ENCODE results near the gene A2M. TPM values are rescaled to one million over a fixed set of nuclear protein-coding genes. Genes with fewer than 3 reads are reported as not detected.

Gene A2M
- total RNA-seq, 3 donors from 2014 or later, result 2.1 to 3.2 (median 2.3) TPM

GRCh38 chr12:9098463-9099026 lies 17.2 kb downstream of the A2M start:
- no peak for ATAC-seq

GRCh38 chr12:9098115-9098452 lies 17.6 kb downstream of the A2M start:
- Mint-ChIP-seq H3K4me3 (no peak overlapping the region), H3K4me1 (ENCODE audit: low read depth) (peaks cover 2% of the 10 kb centered on the region)
- no peak for ATAC-seq

More at GRCh38 chr12:9098463-9099026, 17.2 kb downstream of the A2M start:
- no peak for DNase-seq
- Mint-ChIP-seq H3K36me3 (ENCODE audit: insufficient read depth) (peaks cover 4% of the 10 kb centered on the region), H3K9me3 (no peaks in the 10 kb centered on the region), H3K4me1 (ENCODE audit: low read depth) (peaks cover 4% of the 10 kb centered on the region), H3K4me3 (no peak overlapping the region), H3K27me3 (ENCODE audit: low read depth) (no peaks in the 10 kb centered on the region)

GRCh38 chr12:9096563-9097176 lies 19.0 kb downstream of the A2M start:
- H3K27me3 Mint-ChIP-seq (ENCODE audit: low read depth), result no peaks in the 10 kb centered on the region
- DNase-seq (no peak), ATAC-seq (no peak)
- peaks cover 1% of the 10 kb centered on the region for H3K36me3 Mint-ChIP-seq (ENCODE audit: insufficient read depth)
- peaks cover 2% of the 10 kb centered on the region for H3K4me1 Mint-ChIP-seq (ENCODE audit: low read depth)
- H3K4me3 Mint-ChIP-seq, result no peak overlapping the region
- H3K9me3 Mint-ChIP-seq, result no peaks in the 10 kb centered on the region

More at GRCh38 chr12:9098115-9098452, 17.6 kb downstream of the A2M start:
- no peaks in the 10 kb centered on the region for H3K27me3 Mint-ChIP-seq (ENCODE audit: low read depth)
- no peaks in the 10 kb centered on the region for H3K9me3 Mint-ChIP-seq
- peaks cover 4% of the 10 kb centered on the region for H3K36me3 Mint-ChIP-seq (ENCODE audit: insufficient read depth)
- no peak for DNase-seq

- ATAC-seq (no peak), DNase-seq (no peak)
- Mint-ChIP-seq H3K36me3 (ENCODE audit: insufficient read depth) (peaks cover 1% of the 10 kb centered on the region), H3K4me3 (no peak overlapping the region), H3K27me3 (ENCODE audit: low read depth) (no peaks in the 10 kb centered on the region), H3K9me3 (no peaks in the 10 kb centered on the region), H3K4me1 (ENCODE audit: low read depth) (peaks cover 2% of the 10 kb centered on the region)
Observed at GRCh38 chr12:9095322-9095721, 20.4 kb downstream of the A2M start.

- ATAC-seq (no peak), DNase-seq (no peak)
- Mint-ChIP-seq H3K4me1 (ENCODE audit: low read depth) (peaks cover 2% of the 10 kb centered on the region), H3K9me3 (no peaks in the 10 kb centered on the region), H3K27me3 (ENCODE audit: low read depth) (no peaks in the 10 kb centered on the region), H3K36me3 (ENCODE audit: insufficient read depth) (peaks cover 1% of the 10 kb centered on the region), H3K4me3 (no peak overlapping the region)
Observed at GRCh38 chr12:9094512-9095206, 21.1 kb downstream of the A2M start.

GRCh38 chr12:9091891-9092598 lies 23.7 kb downstream of the A2M start:
- H3K4me3 Mint-ChIP-seq, result no peak overlapping the region
- DNase-seq (no peak), ATAC-seq (no peak)
- no peaks in the 10 kb centered on the region for H3K27me3 Mint-ChIP-seq (ENCODE audit: low read depth)
- peaks cover 1% of the 10 kb centered on the region for H3K36me3 Mint-ChIP-seq (ENCODE audit: insufficient read depth)
- no peaks in the 10 kb centered on the region for H3K9me3 Mint-ChIP-seq
- H3K4me1 Mint-ChIP-seq (ENCODE audit: low read depth), result peaks cover 2% of the 10 kb centered on the region

GRCh38 chr12:9090220-9090619 lies 25.5 kb downstream of the A2M start:
- peaks cover 1% of the 10 kb centered on the region for H3K36me3 Mint-ChIP-seq (ENCODE audit: insufficient read depth)
- H3K4me1 Mint-ChIP-seq (ENCODE audit: low read depth), result no peaks in the 10 kb centered on the region
- H3K4me3 Mint-ChIP-seq, result no peak overlapping the region
- DNase-seq (no peak), ATAC-seq (no peak)
- H3K27me3 Mint-ChIP-seq (ENCODE audit: low read depth), result no peaks in the 10 kb centered on the region
- no peaks in the 10 kb centered on the region for H3K9me3 Mint-ChIP-seq

GRCh38 chr12:9087087-9087835 lies 28.5 kb downstream of the A2M start:
- no peak for DNase-seq
- H3K36me3 Mint-ChIP-seq (ENCODE audit: insufficient read depth), result peaks cover 10% of the 10 kb centered on the region
- no peaks in the 10 kb centered on the region for H3K4me1 Mint-ChIP-seq (ENCODE audit: low read depth)
- H3K27me3 Mint-ChIP-seq (ENCODE audit: low read depth), result no peaks in the 10 kb centered on the region
- H3K9me3 Mint-ChIP-seq, result peaks cover 16% of the 10 kb centered on the region
- ATAC-seq, result no peak
- H3K4me3 Mint-ChIP-seq, result no peak overlapping the region

GRCh38 chr12:9086087-9086486 lies 29.6 kb downstream of the A2M start:
- no peak overlapping the region for H3K4me3 Mint-ChIP-seq

GRCh38 chr12:9084417-9084816 lies 31.3 kb downstream of the A2M start:
- Mint-ChIP-seq H3K9me3 (peaks cover 16% of the 10 kb centered on the region), H3K4me1 (ENCODE audit: low read depth) (no peaks in the 10 kb centered on the region), H3K4me3 (no peak overlapping the region), H3K27me3 (ENCODE audit: low read depth) (no peaks in the 10 kb centered on the region), H3K36me3 (ENCODE audit: insufficient read depth) (peaks cover 20% of the 10 kb centered on the region)
- ATAC-seq (no peak), DNase-seq (no peak)

More at GRCh38 chr12:9086087-9086486, 29.6 kb downstream of the A2M start:
- H3K27me3 Mint-ChIP-seq (ENCODE audit: low read depth), result no peaks in the 10 kb centered on the region
- no peaks in the 10 kb centered on the region for H3K4me1 Mint-ChIP-seq (ENCODE audit: low read depth)
- DNase-seq (no peak), ATAC-seq (no peak)
- H3K36me3 Mint-ChIP-seq (ENCODE audit: insufficient read depth), result peaks cover 16% of the 10 kb centered on the region
- H3K9me3 Mint-ChIP-seq, result peaks cover 16% of the 10 kb centered on the region

GRCh38 chr12:9083793-9084192 lies 31.9 kb downstream of the A2M start:
- ATAC-seq (no peak), DNase-seq (no peak)
- peaks cover 21% of the 10 kb centered on the region for H3K36me3 Mint-ChIP-seq (ENCODE audit: insufficient read depth)
- H3K4me1 Mint-ChIP-seq (ENCODE audit: low read depth), result no peaks in the 10 kb centered on the region
- H3K4me3 Mint-ChIP-seq, result no peak overlapping the region
- H3K27me3 Mint-ChIP-seq (ENCODE audit: low read depth), result no peaks in the 10 kb centered on the region
- peaks cover 16% of the 10 kb centered on the region for H3K9me3 Mint-ChIP-seq

GRCh38 chr12:9081667-9082427 lies 33.9 kb downstream of the A2M start:
- no peak for DNase-seq
- Mint-ChIP-seq H3K27me3 (ENCODE audit: low read depth) (no peaks in the 10 kb centered on the region), H3K4me3 (no peak overlapping the region), H3K36me3 (ENCODE audit: insufficient read depth) (peaks cover 21% of the 10 kb centered on the region), H3K4me1 (ENCODE audit: low read depth) (no peaks in the 10 kb centered on the region), H3K9me3 (peaks cover 16% of the 10 kb centered on the region)
- ATAC-seq, result no peak

- no peak for ATAC-seq
- DNase-seq, result no peak
- H3K4me3 Mint-ChIP-seq, result no peak overlapping the region
- H3K9me3 Mint-ChIP-seq, result peaks cover 16% of the 10 kb centered on the region
- H3K36me3 Mint-ChIP-seq (ENCODE audit: insufficient read depth), result peaks cover 21% of the 10 kb centered on the region
- no peaks in the 10 kb centered on the region for H3K4me1 Mint-ChIP-seq (ENCODE audit: low read depth)
- no peaks in the 10 kb centered on the region for H3K27me3 Mint-ChIP-seq (ENCODE audit: low read depth)
Observed at GRCh38 chr12:9079883-9080675, 35.6 kb downstream of the A2M start.

Measured in activated T-cell treated with anti-CD3 and anti-CD28 coated beads, Interleukin-2, amount 50 U/mL, for 4 hours (primary cell).